Adipose tissue (tissue), 3 donors: ENCODE results near the gene LBR. TPM values are rescaled to one million over a fixed set of nuclear protein-coding genes. Genes with fewer than 3 reads are reported as not detected.

ENCODE experiments used
- H3K27ac ChIP-seq: one replicate; pipeline ENCODE4 v1.5.1; 2013; ENCODE audit warnings: low read depth, low read length
- WGBS, 3 donors: extraction: QIAGEN DNeasy Blood & Tissue Kit; methylation state at CpG; one replicate each; pipeline ENCODE4 v1.1.7; 2013; 5-methylcytosine and 5-hydroxymethylcytosine counted together
- polyA plus RNA-seq, 3 donors: library from polyadenylated mRNA; stranded (reverse); fragments of 200-250 nt; gene quantifications; one replicate each; pipeline ENCODE4 v1.2.3, GENCODE V29; 2013
- donor health status: healthy with polysubstance abuse.
- donor health status: Bipolar disorder and iron deficiency.
- donor health status: healthy.

LBR gene
- polyA plus RNA-seq, 3 donors = 8.5 to 19.6 (median 10.4) TPM

DNA sequence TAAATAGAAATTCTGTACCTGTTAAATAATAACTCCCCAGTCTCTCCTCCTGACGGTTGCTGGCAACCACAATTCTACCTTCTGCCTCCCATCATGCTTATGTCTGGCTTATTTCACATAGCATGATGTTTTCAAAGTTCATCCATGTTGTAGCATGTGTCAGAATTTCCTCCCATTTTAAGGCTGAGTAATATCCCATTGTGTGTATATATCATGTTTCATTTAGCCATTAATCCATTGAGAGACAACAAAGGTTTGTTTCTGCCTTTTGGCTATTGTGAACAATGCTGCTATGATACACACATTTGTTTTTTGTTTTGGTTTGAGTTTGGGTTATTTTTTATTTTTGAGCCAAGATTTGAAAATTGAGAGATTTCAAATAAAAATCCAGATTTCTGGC lies 72.0 kb downstream of the LBR start:
- H3K27ac ChIP-seq = no peak overlapping the region
- 80 to 90% (median 89%) methylated on average over 1 of the region's 1 CpG for WGBS, 3 donors

DNA sequence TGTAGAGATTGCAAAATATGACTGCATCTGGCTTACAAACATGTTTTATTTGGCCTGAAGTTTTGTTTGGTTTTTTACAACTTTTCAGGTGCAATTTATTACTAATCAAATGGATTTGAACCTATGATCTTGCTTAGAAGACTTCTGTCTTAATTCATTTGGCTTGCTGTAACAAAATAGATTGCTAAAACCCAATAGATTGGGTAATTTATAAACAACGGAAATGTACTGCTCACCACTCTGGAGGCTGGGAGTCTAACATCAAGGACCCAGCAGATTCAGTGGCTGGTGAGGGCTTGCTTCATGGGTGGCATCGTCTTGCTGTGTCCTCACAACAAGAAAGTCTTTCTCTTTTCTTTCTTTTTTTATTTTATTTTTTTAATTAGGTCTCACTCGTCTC lies 72.9 kb downstream of the LBR start:
- WGBS, 3 donors = 52 to 92% (median 61%) methylated on average over 3 of the region's 3 CpGs
- H3K27ac ChIP-seq = no peak overlapping the region

Other genes starting within 250 kb of the LBR start
- 10 to 100 TPM; 13.9 to 36.8 (median 18.8) TPM for gene ENAH, start 225.1 kb upstream of the LBR start, polyA plus RNA-seq